Adrenal gland (tissue), 12 donors: ENCODE measurements around the gene EMC8. TPM values are rescaled to one million over a fixed set of nuclear protein-coding genes. Genes with fewer than 3 reads are reported as not detected.

ENCODE experiments used
- DNase-seq, 7 donors: peaks; one replicate each; pipeline ENCODE4 v3.0.0-alpha.2; 2019 to 2020
- H3K27ac ChIP-seq, 5 donors: fragments of 200-600 bp; sonication (generic) in 4 of 5; 1 replicate in 3 of 5; 2 replicates in 2 of 5; pipeline versions ENCODE4 v1.5.1 to v1.8.0; 2016 to 2020; ENCODE audit warnings: mild to moderate bottlenecking in 1 of 5
- H3K27me3 ChIP-seq: fragments of 200-600 bp; 2 replicates; pipeline ENCODE4 v1.8.0; 2021
- H3K36me3 ChIP-seq, 2 donors: fragments of 200-600 bp; replicated peaks in 1 of 2; 1 replicate in 1 of 2; 2 replicates in 1 of 2; pipeline versions ENCODE4 v1.5.1 to v1.8.0; 2018 to 2022
- H3K4me1 ChIP-seq, 2 donors: fragments of 200-600 bp; replicated peaks in 1 of 2; 1 replicate in 1 of 2; 2 replicates in 1 of 2; pipeline versions ENCODE4 v1.5.1 to v1.8.0; 2018 to 2021
- H3K4me3 ChIP-seq, 4 donors: fragments of 200-600 bp; sonication (generic) in 3 of 4; one replicate each; pipeline ENCODE4 v1.5.1; 2016 to 2018
- H3K9me3 ChIP-seq, 3 donors: fragments of 200-600 bp; sonication (generic) in 1 of 3; replicated peaks in 1 of 3; 1 replicate in 2 of 3; 2 replicates in 1 of 3; pipeline versions ENCODE4 v1.5.1 to v1.8.0; 2016 to 2021
- CTCF ChIP-seq, 6 experiments: fragments of 450-650 bp in 4 of 6; fragments of 200-600 bp in 2 of 6; sonication (generic) in 1 of 6; IDR thresholded peaks; 1 replicate in 5 of 6; 2 replicates in 1 of 6; pipeline versions ENCODE4 v1.5.1 to v1.8.0; 2016 to 2021; ENCODE audit warnings: antibody characterized with exemption in 6 of 6, mild to moderate bottlenecking in 2 of 6, moderate library complexity in 1 of 6
- POLR2A ChIP-seq, 2 donors: fragments of 450-650 bp; IDR thresholded peaks; one replicate each; pipeline ENCODE4 v1.6.1; 2017; ENCODE audit warnings: antibody characterized with exemption in 2 of 2, mild to moderate bottlenecking in 2 of 2, moderate library complexity in 1 of 2
- WGBS, 4 donors: extraction: QIAGEN DNeasy Blood & Tissue Kit in 2 of 4; methylation state at CpG; one replicate each; pipeline versions ENCODE4 v1.1.5 to v1.1.7; 2013 to 2017; 5-methylcytosine and 5-hydroxymethylcytosine counted together
- intact Hi-C, 2 donors: fragments of 100-400 bp; cut with DNase I; formaldehyde crosslinking; loops; one replicate each; pipeline versions ENCODE4 v1.14.1 to v1.15.0; 2022 to 2023
- polyA plus RNA-seq, 3 donors: library from polyadenylated mRNA; stranded (reverse); fragments of 200-250 nt in 2 of 3; fragments of 350-450 nt in 1 of 3; fragmentation: Illumina TruSeq in 1 of 3; extraction: RNeasy Lipid Tissue Mini Kit (QIAGEN cat#74804) in 1 of 3; gene quantifications; one replicate each; pipeline ENCODE4 v1.2.3, GENCODE V29; 2013 to 2014
- total RNA-seq, 9 donors: library from RNA; depleted of rRNA in 4 of 9; stranded (reverse); fragments of >200 nt in 4 of 9; fragments of 120-200 nt in 1 of 9; fragmentation: NEBNext Ultra II Directional in 1 of 9; extraction: Animal tissue kit (Norgen Biotek cat#: 25700) in 1 of 9; gene quantifications; one replicate each; pipeline versions ENCODE4 v1.1.0 to v1.2.4, GENCODE V29; 2013 to 2023
- donor health status: healthy with polysubstance abuse.
- donor health status: Bipolar disorder and iron deficiency.
- donor health status: DM: yes; HTN: yes; CAD: no.
- donor health status: DM: no; HTN: no; CAD: no.
- donor health status: DM: no; HTN: no; CAD: no.
- donor health status: DM: yes; HTN: yes; CAD: no.

Gene EMC8
- total and polyA plus RNA-seq, 12 donors = 10.7 to 53.8 (median 24.1) TPM

- Histone ChIP-seq H3K27ac (no peak overlapping the region), H3K4me3 (no peak overlapping the region), H3K9me3 (no peaks in the 10 kb centered on the region), H3K27me3 (no peaks in the 10 kb centered on the region), H3K36me3 (peaks cover 0 to 19% of the 10 kb centered on the region in 2 donors), H3K4me1 (peaks cover 15 to 31% of the 10 kb centered on the region in 2 donors)
- no peak for TF ChIP-seq POLR2A (IDR thresholded peaks at IDR 0.05)
- no peak for TF ChIP-seq CTCF (IDR thresholded peaks at IDR 0.05)
- intact Hi-C loops = no loop called here
- no peak for DNase-seq
- 93% methylated on average over 7 of the region's 7 CpGs for WGBS, 4 donors
These were observed 2.7 kb downstream of the EMC8 start for GRCh38 chr16:85796599-85796998.

- TF ChIP-seq POLR2A (IDR thresholded peaks at IDR 0.05) (no peak), CTCF (IDR thresholded peaks at IDR 0.05) (no peak)
- Histone ChIP-seq H3K4me3 (no peak overlapping the region), H3K4me1 (peaks cover 15 to 27% of the 10 kb centered on the region in 2 donors), H3K36me3 (peaks cover 0 to 16% of the 10 kb centered on the region in 2 donors), H3K27ac (no peak overlapping the region), H3K27me3 (no peaks in the 10 kb centered on the region), H3K9me3 (no peaks in the 10 kb centered on the region)
- DNase-seq = no peak
- intact Hi-C loops = no loop called here
- WGBS, 4 donors = 89 to 96% (median 90%) methylated on average over 6 of the region's 6 CpGs
These were observed 3.2 kb downstream of the EMC8 start for GRCh38 chr16:85796152-85796551.

- 89 to 90% (median 90%) methylated on average over 6 to 8 of the region's 8 CpGs for WGBS, 4 donors
These were observed 4.6 kb downstream of the EMC8 start for GRCh38 chr16:85794696-85795095.

GRCh38 chr16:85793662-85794298 lies 5.6 kb downstream of the EMC8 start:
- no peak for TF ChIP-seq CTCF (IDR thresholded peaks at IDR 0.05)
- TF ChIP-seq POLR2A (IDR thresholded peaks at IDR 0.05) = no peak
- 94 to 97% (median 95%) methylated on average over 5 of the region's 5 CpGs for WGBS, 4 donors
- intact Hi-C loops = no loop called here
- no peaks in the 10 kb centered on the region for H3K9me3 ChIP-seq
- H3K27me3 ChIP-seq = no peaks in the 10 kb centered on the region
- H3K4me1 ChIP-seq = peaks cover 7 to 15% of the 10 kb centered on the region in 2 donors
- H3K4me3 ChIP-seq = no peak overlapping the region
- H3K36me3 ChIP-seq = peaks cover 0 to 17% of the 10 kb centered on the region in 2 donors
- no peak for DNase-seq
- no peak overlapping the region for H3K27ac ChIP-seq

More at GRCh38 chr16:85794696-85795095, 4.6 kb downstream of the EMC8 start:
- Histone ChIP-seq H3K27ac (no peak overlapping the region), H3K4me1 (peaks cover 8 to 15% of the 10 kb centered on the region in 2 donors), H3K4me3 (no peak overlapping the region), H3K36me3 (peaks cover 0 to 16% of the 10 kb centered on the region in 2 donors), H3K27me3 (no peaks in the 10 kb centered on the region), H3K9me3 (no peaks in the 10 kb centered on the region)
- no peak for TF ChIP-seq POLR2A (IDR thresholded peaks at IDR 0.05)
- no peak for TF ChIP-seq CTCF (IDR thresholded peaks at IDR 0.05)
- intact Hi-C loops = no loop called here
- DNase-seq = no peak
